T47D (cell line): ENCODE data around the gene STAT4.

ENCODE experiments used
- DNase-seq, 2 experiments: peaks; one replicate each; pipeline versions ENCODE4 v3.0.0 to v3.0.0-alpha.2; 2011 to 2012; ENCODE audit warnings: low read depth in 1 of 2, low spot score in 1 of 2
- JUND ChIP-seq: IDR thresholded peaks from 2 replicates; pipeline ENCODE4 v1.6.1; 2012; ENCODE audit warnings: low read depth
- in situ Hi-C: cut with HindIII; loops from 2 replicates; pipeline ENCODE4 v1.10.0; 2016; ENCODE audit warnings: low sequenced_read_pairs, low pct_unique_long_range_greater_than_20kb

Gene STAT4

DNA sequence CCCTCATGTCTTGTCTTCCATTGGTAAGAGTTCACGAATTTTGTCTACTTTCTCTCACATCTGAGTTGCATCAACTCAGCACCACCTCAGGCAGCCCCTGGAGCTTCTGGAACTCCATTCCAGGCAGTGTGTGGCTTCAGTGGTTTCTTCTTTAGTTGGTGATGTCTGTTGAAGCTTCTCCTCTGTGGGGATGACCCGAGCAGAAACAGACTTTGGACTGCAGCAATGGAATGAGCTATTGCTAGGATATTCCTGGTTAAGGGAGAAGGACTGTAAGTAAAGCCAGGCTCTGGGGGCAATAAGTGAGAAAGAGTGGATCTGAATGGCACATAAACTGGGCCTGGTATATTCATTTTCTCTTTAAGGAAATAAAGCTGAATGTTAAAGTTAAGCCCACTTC is 32.3 kb upstream of the STAT4 start:
- no peak for TF ChIP-seq JUND
- in situ Hi-C loops = no loop called here
- DNase-seq = no peak

GRCh38 chr2:191180713-191181112 is 29.9 kb upstream of the STAT4 start:
- DNase-seq = no peak
- no peak for TF ChIP-seq JUND
- in situ Hi-C loops = no loop called here

DNA sequence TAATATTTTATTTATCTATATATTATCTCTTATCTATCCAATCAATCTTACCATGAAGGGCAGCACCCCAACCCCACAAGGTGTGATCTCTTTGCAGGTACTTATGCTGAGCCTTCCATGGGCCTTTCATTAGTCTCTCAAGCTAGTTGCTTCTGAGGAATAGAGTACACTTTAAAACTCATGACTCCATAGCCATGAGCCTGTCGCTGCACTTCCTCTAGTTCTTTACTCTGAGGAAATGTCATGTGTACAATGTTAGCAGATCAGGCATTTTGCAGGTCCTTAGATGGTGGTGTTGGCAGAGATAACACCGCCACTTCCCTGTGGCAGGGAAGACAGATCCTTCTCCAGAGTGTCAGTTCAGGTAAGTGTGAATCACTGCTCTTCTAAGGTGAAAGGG is 29.5 kb upstream of the STAT4 start:
- in situ Hi-C loops = no loop called here
- no peak for TF ChIP-seq JUND
- no peak for DNase-seq

DNA sequence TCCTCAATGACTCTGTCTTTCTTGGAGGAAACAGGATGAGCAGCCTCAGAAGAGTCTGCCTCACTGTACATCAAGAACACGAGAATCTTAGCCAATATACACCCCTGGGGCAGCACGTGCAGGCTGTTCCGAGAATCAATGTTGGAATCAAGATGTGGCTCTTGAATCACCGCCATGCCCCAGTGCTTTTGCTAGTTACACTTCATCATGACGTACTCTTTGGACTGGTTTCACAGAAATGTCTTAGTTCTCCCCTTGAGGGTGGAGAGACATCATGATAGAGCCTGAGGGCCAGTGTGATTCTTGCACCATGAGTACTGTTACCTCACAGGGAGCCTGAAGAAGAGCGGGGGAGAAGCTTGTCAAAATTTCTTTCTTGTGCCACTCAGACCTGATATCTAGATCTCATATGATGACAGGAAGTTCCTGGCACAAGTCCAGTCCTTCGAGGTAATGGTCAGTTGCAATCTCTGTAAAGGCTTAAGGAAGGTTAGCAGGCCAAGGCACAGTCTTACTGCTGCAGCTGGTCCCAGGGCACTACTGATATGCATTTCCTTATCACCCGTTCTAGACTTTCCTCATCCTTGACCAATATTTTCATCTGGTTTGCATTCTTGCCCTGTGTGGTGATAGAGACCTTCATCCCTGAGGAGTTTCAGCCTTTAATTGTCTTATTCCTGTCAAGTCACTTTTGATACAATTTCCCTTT is 28.2 kb upstream of the STAT4 start:
- DNase-seq = no peak
- in situ Hi-C loops = no loop called here
- no peak for TF ChIP-seq JUND

DNA sequence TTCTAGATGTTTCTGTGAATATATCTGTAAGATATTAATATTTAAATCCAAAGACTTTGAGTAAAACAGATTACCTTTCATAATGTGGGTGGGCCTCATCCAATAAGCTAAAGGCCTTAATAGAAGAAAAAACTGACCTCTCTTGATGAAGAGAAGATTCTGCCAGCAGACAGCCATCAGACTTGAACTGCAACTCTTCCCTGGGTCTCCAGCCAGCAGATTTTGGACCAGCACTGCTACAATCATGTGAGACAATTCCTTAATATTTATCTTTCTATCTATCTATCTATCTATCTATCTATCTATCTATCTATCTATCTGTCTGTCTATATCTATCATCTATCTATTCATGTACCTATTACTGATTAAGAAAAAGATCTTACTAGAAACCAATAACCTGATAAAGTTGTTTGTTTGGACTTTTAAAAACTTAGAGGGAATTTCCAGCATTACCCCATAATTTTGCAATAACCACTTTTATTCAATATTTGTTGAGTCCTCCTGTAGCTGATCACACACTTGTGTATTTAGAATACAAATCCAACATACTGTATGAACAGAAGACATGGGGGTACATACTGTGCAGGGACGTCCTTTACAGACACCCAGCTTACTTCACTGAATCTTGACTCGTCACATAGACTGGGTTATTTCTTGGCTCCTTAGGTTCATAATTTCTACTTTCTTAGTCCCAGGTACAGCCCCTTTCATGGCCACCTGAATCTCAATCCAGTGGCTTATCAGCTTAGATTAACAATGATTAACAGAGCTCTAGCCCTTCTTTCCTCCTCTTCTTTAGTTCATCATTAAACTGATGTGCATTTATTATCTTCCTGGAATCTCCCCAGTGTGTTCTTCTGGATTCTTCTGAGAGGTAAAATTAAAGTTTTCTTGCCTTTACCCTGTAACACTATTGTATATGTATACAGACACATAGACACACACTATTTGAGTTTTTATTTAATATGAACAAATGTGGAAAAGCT is 27.2 kb upstream of the STAT4 start:
- DNase-seq = no peak
- TF ChIP-seq JUND = no peak
- in situ Hi-C loops = no loop called here

DNA sequence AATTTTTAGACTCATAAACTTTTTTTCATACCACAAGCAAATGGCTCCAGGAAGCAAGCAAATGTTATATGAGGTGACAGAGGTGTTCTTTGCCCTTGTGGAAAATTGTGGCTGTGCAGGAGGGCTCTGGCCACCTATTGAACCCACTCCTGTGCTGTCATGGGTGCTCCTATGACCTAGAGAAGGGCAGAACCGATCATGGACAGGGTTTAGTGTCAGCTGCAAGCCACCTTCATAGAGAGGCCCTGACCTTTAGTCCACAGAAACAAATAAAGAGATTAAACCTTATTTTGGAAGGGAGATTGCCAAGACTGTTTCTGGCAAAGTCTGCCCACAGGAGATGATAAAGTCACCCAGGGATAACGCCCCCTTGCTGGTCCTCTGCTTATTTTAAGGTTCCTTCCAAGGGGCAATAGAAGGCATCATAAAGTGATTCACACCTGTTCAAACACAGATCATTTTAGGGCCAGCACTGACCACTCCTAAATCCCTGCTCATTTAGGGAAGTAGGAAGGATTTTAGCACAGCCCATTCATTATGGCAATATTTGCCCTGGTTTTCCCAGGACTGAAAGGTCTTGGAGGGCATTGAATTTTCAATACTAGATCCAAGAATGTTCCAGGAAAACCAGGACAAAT is 26.1 kb upstream of the STAT4 start:
- no peak for TF ChIP-seq JUND
- no peak for DNase-seq
- in situ Hi-C loops = no loop called here

DNA sequence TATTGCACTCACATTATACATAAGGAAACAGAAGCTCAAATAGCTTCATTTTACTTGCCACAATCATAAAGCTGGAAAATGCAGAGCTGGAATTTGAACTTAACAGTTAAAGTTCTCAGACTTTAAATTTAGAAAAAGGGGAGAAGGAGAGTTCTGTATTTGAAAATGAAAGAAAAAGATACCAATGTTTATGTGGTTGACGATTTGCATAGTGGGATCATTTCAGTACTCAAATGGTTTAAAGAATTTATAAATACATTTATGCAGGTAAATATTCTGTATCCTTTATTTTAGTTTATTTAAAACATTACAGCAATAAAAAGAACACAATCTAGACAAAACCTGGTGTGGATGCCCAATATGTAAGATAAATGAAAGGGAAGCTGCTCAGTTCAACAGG is 25.5 kb upstream of the STAT4 start:
- TF ChIP-seq JUND = no peak
- in situ Hi-C loops = no loop called here
- DNase-seq = no peak

- TF ChIP-seq JUND = no peak
- in situ Hi-C loops = no loop called here
These were observed 23.6 kb upstream of the STAT4 start for GRCh38 chr2:191174442-191174841.

GRCh38 chr2:191173206-191173605 is 22.4 kb upstream of the STAT4 start:
- in situ Hi-C loops = no loop called here
- no peak for DNase-seq
- no peak for TF ChIP-seq JUND

More at GRCh38 chr2:191174442-191174841, 23.6 kb upstream of the STAT4 start:
- DNase-seq = no peak

- TF ChIP-seq JUND = no peak
- in situ Hi-C loops = no loop called here
- DNase-seq = no peak
These were observed 21.0 kb upstream of the STAT4 start for GRCh38 chr2:191171708-191172355.

GRCh38 chr2:191171286-191171685 is 20.5 kb upstream of the STAT4 start:
- in situ Hi-C loops = no loop called here
- DNase-seq = no peak
- TF ChIP-seq JUND = no peak

DNA sequence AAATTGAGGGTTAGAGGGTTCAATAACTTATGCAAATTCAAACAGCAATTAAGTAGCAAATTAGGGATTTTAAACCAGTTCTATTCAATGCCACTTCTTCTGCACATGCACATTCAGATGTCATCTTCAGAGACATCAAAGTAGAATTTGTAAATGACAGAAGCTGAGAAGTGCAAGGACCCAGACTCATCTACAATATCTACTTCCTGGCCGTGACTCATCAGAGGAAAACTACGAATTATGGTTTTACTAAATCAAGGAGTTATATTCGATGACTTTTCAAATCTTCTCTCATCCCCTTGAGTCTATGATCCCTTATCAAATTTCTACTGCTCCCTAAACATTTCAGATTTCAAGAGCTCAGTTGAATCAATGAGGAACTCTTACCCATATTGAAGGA is 20.0 kb upstream of the STAT4 start:
- no peak for TF ChIP-seq JUND
- in situ Hi-C loops = no loop called here
- no peak for DNase-seq

DNA sequence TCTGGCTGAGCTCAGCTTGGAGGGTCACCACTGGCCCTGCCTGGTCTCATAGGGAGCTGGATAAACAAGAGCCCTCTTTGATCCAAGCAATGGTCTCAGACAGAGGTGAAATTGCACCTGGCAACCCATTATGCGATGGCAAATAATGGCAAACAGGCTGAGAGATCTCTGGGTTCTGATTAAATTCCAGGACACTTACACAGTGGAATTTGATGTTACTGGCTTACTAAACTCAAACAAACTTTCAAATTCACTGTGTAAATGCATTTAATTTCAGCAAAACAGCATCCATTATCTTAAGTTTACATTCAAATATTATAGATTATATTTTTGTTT is 19.5 kb upstream of the STAT4 start:
- DNase-seq = peak in 1 of 2 experiments; percentile 57
- in situ Hi-C loops = no loop called here
- peak; percentile 62; the same call in 1 of the 2 replicates for TF ChIP-seq JUND
